HG03565 (cell line): Measurements from ENCODE around the gene DRAM1.
"Not testable (repeated sequence)": the region's sequence is repeated elsewhere in the genome, so short reads cannot be mapped to it uniquely, and the experiment has no call there.

Experiments
- ATAC-seq: cut with Tn5 transposase; IDR thresholded peaks from one replicate; pipeline ENCODE4 v1.9.1; 2021; ENCODE audit warnings: mild to moderate bottlenecking, moderate library complexity; ENCODE audit not compliant: unreplicated experiment

The DRAM1 gene

DNA sequence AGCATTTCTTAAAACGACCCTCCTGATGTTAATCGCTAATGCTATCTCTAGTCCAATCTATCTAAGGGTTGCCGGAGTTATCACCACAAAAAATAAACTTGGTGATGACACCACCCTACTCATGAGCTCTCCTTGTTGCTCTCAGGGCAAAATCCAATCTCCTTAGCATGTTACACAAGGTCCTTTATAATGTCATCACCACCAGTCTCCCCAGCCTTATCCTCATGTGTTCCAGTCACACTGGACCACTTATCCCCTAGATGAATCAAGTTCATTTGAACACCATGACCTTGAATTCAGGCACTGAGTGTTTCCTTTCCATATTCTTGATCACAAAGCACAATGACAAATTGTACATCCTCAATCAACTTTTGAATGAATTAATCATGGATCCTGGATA is 19.0 kb upstream of the DRAM1 start:
- no peak for ATAC-seq

DNA sequence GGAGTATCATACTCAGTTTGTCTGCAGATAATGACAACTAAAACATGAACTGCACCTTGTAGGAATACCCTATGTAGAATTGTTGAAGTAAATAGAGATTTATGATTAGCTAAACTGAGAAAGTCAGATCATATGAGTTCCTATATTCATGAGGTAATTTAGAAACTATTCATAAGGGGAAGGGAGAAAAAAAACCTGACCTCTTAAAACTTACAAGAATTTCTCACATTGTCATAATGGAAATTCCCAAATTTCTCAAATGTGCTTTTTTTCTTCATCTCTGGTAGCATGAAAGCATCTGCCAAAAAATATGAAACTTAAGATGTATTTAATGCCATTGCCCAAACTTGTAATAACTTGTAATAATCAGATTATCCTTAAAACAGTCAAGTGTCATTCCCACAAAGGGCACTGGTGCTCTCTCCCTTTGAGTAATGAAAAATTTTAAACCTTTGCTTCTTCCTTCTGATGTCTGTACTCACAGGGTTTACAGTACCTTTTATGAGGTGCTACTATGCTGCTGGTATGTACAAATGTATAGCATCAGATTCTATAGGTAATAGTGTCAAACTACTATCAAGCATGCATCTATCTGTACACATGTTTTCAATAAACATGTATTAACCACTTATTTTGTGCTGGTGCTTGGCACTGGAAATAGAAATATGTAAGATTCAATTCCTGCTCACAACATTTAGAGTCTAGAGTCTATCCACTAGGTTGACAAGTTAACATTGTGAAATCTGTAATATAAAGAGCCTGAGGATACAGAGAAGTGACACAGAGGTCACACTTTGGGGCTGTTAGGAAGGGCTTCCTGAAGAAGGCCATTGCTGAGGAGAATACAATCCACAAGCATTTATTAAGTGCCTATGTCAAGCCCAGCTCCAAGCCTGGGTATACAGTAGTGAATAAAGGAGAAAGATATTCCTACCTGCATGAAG is 17.4 kb upstream of the DRAM1 start:
- peak; percentile 48 for ATAC-seq

DNA sequence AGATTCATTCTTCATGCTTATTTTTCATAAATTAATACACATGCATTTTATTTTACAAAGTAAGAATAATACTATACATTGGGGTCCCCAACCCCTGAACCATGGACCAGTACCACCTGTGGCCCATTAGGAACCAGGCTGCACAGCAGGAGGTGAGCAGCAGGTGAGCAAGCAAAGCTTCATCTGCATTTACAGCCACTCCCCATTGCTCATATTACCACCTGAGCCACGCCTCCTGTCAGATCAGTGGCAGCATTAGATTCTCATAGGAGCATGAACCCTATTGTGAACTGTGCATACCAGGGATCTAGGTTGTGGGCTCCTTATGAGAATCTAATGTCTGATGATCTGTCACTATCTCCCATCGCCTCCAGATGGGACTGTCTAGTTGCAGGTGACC is 15.7 kb upstream of the DRAM1 start:
- ATAC-seq: not testable (repeated sequence)

DNA sequence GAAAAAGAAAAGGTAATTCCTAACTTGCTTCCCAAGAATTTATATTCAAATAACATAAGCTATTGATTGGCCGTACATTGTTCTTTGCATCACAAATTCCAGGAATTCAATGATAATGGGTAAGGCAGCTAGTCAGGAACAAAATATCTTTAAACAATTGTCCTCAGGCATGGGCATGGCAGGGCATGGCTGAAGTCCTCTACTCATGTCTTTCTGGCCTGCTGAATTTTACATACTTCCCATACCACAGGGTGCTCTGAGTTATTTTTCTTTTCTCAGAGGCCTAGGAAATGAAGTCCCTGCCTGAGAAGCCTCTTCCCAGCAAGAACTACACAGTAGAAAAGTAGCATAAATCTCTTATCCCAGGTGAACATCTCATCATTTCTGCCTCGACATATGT is 15.1 kb upstream of the DRAM1 start:
- no peak for ATAC-seq

DNA sequence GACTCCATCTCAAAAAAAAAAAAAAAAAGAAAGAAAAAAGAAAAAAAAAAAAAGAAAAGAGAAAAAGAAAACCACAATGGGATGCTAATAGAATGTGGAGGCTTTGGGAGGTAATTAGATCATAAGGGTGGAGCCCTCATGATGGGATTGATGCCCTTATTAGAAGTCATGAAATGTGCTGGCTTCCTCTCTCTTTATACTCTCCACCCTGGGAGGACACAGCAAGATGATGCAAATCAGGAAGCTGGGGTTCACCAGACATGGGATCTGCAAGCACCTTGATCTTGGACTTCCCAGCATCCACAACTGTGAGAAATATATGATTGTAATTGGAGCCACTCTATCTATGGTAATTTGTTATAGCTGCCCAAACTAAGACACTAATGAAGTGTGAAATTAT is 13.4 kb upstream of the DRAM1 start:
- ATAC-seq: no peak

DNA sequence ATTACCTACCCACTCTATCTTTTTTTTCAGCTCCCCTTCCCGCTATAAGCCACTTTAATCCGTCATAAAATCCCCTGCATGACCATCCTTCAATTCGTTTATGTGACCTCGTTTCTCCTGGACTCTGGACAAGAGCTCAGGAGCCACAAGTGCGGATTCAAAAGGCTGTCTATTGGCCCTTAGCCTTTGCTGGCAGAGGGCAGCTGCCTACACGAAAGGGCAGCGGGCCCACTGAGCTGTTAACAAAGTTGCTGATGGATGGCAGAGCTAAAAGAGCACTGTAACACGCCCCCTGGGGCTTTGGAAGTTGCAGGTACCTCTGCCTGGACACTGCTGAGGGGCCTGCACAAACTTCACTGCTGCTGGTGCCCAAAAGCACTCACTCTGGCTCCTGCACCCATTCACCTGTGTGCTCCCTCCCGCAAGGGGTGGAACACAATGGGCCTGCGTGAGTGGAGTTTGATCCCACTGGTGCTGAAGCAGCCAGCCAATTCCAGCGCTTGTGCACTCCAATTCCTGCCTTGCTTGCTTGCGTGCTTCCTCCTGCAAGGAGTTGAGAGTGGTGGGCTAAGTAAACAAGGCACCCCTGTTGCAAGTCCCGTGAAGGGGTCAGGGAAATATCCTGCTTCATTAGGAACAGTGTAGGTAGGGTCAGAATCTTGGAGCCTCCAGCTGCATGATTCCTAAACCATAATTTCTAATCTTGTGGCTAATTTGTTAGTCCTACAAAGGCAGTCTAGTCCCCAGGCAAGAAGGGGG is 10.6 kb upstream of the DRAM1 start:
- ATAC-seq: no peak

DNA sequence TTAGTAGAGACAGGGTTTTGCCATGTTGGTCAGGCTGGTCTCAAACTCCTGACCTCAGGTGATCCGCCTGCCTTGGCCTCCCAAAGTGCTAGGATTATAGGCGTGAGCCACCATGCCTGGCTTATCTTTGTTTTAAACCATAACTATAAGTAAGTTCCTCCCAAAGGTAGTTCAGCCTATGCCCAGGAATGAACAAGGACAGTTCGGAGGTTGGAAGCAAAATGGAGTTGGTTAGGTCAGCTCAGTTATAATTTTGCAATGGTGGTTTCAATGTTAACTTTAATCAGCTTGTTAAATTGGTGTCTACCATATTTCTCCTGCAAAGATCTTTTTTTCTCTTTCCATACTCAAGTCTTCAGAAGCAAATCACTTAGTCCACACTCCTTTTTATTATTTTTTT is 9.8 kb upstream of the DRAM1 start:
- ATAC-seq: not testable (repeated sequence)

DNA sequence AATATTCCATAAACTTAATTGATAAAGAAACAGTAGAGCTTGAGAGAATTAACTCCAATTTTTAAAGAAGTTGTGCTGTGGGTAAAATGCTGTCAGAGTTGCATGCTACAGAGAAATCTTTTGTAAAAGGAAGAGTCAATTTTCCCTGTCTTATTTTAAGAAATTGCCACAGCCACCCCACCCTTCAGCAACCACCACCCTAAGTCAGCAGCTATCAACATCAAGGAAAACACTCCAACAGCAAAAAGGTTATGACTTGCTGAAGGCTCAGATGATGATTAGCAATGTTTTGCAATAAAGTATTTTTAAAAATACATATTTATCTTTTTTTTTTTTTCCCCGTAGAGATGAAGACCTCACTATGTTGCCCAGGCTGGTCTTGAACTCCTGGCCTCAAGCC is 6.5 kb upstream of the DRAM1 start:
- ATAC-seq: no peak

DNA sequence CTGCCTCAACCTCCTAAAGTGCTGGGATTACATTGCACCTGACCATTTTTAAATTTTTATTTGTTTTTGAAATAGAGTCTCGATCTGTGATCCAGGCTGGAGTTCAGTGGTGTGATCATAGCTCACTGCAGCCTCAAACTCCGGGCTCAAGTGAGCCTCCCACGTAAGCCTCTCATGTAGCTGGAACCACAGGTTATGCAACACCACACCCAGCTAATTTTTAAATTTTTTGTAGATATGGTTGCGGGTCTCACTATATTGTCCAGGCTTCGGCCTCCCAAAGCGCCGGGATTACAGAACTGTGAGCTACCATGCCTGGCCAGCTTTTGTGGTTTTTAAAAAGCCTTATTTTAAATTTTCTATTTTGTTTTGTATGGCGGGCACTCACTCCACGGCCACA is 2.2 kb upstream of the DRAM1 start:
- no peak for ATAC-seq

DNA sequence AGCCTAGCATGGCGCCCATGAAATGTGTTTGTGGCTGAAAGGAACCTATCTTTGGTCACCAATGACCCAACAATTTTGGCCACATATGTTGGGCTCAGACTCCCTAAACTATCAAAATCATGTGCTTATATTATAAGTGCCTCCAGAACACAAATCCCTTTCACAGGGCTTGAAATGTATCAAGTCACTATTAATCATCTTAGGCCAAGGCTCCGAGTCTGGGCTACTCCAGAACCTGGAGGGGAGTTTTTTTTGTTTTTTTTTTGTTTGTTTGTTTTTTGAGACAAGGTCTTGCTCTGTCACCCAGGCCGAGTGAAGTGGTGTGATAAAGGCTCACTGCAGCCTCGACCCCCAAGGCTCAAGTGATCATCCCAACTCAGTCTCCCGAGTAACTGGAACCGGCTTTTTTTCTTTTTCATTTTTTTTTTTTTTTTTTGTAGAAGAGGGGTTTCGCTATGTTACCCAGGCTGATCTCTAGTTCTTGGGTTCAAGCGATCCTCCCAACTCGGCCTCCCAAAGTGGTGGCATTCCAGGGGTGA is 989 bp upstream of the DRAM1 start:
- ATAC-seq: no peak

DNA sequence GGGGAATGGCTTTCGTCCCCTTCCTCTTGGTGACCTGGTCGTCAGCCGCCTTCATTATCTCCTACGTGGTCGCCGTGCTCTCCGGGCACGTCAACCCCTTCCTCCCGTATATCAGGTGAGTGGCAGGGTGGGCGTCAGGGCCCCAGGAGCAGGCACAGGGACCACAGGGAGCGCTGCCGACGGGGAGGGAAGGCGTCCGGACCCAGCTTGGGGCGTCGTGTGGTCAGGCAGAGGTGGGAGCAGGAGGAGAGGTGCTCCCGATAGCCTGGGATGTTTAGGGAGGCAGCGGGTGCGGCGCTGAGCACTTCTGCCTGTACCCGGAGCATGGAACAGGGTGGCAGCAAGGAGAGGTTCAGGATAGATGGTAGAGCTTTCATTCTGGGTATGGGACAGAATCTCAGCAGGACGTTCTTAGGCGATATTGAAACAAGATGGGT is 444 bp downstream of the DRAM1 start:
- ATAC-seq: no peak

DNA sequence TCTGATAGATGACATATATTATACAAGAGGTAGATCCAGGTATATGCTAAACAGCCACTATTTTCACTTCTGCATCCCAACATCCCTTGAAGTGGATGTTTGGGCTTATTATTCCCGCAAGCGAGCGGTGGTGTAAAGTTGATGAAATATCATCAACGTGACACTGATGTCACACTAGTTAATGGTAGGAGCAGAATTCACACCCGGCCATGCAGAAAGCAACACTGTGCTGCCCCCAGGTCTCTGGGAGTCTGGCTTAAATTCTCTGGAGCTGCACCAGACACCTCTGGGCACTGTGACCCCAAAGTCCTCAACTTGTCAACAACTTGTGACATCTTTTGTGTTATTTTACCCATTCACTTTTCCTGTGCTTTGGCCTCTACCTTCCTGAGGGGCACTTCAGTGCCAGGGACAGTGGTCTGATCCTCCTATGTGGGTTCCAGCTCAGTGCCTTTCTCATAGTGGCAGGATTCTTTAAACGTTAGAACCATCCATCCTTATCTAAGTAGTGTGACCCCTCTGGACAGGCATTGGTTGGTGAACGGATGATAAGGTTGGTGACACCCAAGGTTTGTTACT is 952 bp downstream of the DRAM1 start:
- ATAC-seq: no peak

DNA sequence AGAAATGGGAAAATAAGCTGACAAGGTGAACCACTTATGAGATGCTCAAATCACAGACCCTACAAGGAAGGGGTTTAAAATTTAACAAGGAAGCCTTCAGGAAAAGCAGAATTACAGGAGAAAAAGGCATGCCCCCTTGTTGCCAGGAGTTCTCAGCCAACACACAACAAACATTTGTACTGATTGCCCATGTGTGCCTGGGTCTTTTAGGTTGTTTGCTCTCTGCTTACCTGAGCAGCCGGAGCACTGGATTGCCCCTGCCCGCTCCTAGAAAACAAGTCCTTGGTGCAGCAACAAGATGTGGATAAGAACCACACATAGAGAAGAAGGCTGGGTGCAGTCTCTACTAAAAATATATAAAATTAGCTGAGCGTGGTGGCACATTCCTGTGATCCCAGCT is 3.4 kb downstream of the DRAM1 start:
- no peak for ATAC-seq

DNA sequence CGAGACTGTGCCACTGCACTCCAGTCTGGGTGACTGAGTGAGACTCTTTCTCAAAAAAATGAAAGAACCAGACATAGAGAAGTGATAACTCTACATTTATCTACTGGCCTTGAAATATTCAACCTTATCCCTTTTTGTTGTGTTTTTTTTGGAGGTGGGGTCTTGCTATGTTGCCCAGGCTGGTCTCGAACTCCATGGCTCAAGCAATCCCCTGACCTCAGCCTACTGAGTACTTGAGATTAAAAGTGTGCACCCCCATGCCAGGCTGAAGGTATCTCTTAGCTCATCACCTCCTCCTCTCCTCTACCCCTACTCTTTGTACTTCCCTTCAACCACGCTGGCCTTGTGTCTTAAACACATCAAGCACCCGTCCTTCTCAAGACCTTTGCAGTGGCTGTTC is 3.8 kb downstream of the DRAM1 start:
- ATAC-seq: no peak

DNA sequence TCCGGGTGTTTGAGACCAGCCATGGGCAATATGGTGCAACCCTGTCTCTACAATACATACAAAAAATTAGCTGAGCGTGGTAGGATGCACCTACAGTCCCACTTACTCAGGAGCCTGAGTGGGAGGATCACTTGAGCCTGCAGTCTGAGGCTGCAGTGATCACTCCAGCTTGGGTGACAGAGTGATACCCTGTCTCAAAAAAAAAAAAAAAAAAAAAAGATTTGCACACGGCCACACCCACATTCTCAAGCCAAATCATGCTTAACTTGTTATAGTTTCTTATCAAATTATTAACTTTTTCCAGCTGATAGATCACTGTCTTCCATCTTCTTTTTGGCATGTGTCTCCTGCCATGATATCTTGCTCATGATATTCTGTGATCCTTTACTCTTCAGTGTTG is 6.8 kb downstream of the DRAM1 start:
- ATAC-seq: no peak

DNA sequence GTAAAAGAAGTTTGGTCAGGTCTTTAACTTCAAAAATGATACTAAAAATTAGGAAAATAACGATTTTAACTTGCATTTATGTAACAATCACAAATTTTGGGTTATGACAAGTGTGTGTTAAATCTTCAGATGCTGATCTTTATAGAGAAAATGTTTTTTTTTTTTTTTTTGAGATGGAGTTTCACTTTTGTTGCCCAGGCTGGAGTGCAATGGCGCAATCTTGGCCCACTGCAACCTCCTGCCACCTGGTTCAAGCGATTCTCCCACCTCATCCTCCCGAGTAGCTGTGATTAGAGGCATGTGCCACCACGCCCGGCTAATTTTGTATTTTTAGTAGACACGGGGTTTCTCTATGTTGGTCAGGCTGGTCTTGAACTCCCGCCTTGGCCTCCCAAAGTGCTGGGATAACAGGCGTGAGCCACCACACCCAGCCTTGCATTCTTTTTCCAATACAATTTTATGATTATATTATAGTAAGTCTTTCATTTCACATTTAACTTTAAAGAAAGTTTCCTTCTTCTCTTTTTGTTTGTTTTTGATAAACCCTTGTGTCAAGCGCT is 7.5 kb downstream of the DRAM1 start:
- not testable (repeated sequence) for ATAC-seq

DNA sequence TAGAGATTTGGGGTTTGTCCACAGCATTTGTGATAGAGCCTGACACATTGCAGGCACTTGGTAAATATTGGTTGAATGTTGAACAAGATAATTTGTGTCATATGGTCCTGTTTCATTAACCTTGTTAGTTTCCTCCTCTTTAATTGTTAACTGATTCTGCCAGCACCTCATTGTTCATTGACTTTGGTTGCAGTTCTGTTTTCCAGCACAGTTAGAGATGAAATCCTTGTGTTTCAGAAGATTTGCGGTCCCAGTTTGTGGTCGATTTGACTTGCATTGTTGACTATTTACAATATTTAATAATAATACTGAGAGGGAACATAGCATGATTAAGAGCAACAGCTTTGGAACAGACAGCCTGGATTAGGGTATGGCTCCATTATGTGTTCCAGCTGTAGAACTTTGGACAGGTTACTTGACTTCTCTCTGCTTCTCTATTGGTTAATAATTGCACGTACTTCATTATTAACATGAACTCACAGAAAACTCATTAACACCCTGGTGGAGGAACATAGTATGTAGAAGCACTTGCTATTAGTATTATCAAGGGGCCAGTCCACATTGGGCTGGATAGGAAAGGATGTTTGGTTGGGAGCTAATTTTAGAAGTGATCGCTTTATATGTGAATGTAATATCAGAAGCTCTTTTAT is 8.7 kb downstream of the DRAM1 start:
- no peak for ATAC-seq

DNA sequence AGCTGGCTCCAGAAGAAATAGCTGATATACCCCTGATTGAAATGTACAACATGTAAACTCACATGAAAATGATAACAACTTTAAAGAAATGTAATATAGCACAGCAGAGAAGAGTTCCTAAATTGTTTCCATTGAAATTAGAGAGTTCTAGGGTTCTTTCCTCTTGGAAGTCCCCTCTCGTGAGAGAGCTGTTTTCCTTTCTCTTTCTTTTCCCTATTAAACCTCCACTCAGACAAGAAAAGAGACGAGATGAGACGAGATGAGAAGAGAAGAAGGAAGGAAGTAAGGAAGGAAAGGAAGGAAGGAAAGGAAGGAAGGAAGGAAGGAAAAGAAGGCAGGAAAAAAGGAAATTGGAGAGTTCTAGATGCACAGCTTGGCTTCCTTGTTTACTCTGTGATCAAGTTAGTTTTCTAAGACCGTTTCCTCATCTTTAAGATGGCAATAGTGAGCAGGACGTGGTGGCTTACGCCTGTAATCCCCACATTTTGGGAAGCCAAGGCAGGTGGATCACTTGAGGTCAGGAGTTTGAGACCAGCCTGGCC is 11.9 kb downstream of the DRAM1 start:
- no peak for ATAC-seq

DNA sequence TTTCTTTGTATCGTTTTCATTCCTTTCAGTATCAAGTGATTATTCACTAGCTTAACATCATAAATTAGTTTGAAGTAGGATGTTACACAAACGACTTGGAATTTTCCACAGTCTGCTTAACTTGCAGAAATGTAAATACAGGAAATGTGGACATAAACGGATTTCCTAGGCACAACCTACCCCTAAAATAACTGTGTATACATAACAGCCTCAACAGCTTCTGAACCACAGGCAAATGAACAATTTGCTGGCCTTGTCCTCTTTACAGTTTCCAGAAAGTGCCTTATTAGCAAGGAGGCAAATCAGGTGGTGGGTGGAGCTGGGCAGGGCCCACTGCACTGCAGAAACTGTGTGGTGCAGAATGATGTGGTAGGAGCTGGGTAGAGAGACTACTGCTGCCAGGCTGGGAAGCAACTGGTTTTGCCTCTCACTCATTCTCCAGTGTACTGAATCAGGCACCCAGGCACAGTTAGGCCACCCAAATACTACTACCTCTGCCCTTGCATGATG is 14.1 kb downstream of the DRAM1 start:
- peak; percentile 81 for ATAC-seq

DNA sequence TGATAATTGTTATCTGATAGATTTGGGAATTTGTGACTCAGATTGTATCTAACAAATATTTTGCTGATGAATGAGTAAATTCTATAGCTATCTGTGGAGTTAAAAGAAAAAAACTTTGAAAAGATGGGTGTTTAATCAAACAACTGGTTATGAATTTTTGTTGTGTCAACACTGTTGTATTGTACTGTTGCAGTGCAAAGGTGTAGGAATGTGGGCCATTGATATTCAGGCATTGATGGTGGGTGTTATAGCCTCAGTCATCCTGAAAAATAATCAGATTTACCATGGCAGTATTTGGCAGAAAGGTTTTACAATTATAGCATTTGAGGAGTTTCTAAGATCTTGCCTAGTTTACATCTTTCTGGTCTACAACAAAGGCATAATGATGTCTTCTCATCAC is 15.4 kb downstream of the DRAM1 start:
- ATAC-seq: no peak
